HG02642 (cell line): ENCODE data around the gene ARHGAP24.
"Not testable (repeated sequence)": the region's sequence is repeated elsewhere in the genome, so short reads cannot be mapped to it uniquely, and the experiment has no call there.

Source experiments
- ATAC-seq: cut with Tn5 transposase; IDR thresholded peaks from one replicate; pipeline ENCODE4 v1.9.1; 2021; ENCODE audit warnings: mild to moderate bottlenecking; ENCODE audit not compliant: unreplicated experiment, poor library complexity

ARHGAP24 gene

DNA sequence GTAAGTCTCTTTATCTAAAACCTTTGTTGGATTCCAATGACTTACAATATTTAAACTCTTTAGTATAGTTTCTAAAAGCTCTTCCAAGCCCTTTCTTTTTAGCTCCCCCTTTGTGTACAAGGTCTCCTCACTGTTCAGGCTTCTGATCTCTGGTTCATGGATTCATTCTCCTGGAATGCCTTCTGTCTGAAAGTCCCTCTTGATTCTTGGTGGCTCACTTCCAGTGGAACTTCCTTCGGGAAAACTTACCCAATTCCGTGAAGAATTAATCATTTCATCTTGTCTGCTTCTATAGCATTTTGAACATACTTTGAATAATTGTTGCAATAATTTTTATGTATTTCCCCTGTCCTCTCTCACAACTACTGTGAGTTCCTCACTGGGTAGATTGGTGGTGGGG, 3.6 kb downstream of the ARHGAP24 start:
- ATAC-seq = no peak

DNA sequence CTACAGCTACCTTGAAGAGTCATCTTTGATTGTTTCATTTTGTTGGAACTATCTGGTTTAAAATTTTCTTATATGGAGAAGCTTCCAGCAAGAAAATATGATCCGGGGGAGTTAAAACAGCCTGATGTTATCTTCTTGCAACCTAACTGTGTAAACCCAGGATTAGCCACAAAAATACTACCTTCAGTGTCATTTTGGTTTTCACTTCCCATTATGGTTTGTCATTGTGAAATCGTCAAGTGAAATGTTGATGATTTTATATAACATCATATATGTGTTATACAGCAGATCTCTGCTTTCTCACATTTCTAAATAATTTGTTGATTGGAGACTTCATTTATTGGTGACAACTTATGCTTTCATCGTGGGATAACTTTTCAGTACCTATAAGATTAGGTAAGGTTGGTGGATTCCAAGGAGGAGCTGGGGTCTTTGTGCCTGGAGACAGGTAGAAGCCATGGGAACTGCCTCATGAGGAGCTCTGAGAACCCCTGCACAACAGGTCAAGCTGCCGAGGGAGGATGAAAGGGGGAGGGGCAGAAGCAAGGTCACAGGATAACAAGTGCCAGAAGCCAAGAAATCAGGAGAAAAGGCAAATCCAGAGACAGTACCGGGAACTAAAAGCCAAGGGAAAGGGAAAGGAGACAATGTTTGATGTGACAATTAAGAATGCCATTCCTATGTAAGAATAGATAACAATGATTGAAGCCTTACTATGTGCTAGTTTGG, 7.2 kb downstream of the ARHGAP24 start:
- no peak for ATAC-seq

DNA sequence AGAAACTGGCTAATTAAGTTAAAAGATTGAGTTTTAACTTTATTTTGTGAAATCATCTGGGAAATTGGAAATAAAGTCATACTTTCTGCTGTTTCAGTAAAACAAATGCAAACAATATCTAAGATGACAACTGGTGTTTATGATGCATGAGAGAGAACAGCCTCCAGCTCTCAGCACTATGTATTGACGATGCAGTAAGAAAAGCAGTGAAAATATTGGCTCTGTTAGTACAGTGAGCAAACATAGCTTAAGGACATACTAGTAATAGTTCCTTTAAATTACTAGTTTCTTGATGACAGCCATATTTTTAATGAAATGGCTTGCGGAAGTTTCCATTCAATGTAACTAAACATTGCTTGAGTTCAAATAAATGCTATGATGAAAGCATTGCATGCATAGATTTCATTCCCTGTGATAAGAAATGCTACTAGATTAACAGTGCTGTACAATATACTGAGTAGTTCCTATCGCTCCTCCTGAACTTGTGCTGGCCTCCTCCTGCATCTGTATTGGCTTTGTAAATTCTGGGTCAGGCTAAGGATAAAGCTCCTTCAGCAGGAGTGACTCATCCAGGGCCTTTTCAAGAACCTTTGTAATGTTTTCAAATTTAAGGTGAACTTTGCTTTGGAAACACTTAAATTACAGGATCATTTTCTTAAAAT, 11.6 kb downstream of the ARHGAP24 start:
- ATAC-seq = no peak

DNA sequence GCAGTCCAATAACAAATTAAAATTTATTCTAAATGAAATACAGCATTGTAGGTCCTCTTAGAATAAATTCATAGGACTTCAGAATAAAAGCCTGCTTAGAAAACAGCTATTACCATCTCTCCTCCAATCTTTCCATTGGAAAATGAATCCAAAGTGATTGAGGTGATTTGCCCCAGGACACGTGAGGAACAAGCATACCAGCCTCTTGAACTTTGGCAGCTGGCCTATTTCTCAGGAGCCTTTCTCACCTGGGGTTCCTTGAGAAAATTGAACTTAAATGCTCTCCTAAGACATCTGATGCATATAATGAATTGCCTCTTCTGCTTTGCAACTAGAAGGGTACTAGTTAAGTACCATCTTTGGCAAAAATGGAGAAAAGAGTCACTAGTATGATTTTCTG, 13.5 kb downstream of the ARHGAP24 start:
- ATAC-seq = no peak

DNA sequence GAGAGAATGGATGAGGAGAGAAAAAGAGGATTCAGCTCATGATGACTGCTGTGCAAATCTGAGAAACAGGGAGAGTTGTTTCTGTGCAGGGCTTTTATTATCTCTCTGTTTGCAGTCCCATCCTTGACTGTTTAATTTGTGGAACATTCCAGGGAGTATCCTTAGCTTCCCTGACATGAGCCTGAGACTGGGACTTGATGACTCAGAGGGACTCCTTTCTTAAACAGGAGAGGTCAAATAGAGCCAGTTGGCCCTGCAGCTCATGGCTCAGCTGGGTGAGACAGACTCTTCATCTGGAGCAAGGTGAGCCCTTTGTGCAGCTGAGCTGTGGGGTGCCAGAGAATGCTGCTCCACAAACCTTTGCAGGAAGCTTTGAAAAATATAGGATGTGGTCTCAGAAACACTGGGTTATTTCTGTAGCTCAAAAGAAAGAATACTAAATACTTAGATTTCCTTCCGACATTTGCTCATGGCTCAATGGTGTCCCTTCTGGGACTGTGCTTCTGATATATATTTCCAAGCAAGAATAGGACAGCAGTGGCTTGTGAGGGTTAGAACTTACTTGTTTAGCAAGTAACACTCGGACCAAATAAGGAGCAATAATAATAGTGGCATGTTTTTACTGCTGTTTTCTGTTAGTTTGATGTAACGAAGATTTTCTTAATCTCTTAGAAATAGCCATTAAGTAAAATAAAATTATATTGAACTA, 14.5 kb downstream of the ARHGAP24 start:
- no peak for ATAC-seq

DNA sequence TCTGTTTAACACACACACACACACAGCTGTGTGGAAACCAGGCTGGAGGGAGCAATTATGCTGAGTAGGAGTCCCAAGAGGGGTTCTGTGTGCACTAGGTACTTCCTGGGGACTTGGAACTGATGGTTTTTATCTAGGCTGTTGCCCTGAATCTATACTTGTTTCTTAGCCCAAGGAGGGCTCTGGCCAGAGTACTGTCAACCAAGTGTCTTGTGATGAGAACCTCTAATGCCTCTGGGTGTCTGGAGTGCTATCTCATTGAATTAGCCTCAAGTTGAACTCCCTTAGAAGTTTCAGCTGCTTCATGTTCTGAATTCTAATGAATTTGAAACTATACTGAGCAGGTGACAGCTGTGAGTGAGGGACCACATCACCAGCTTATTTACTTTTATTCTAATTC, 16.6 kb downstream of the ARHGAP24 start:
- peak; percentile 79 for ATAC-seq

DNA sequence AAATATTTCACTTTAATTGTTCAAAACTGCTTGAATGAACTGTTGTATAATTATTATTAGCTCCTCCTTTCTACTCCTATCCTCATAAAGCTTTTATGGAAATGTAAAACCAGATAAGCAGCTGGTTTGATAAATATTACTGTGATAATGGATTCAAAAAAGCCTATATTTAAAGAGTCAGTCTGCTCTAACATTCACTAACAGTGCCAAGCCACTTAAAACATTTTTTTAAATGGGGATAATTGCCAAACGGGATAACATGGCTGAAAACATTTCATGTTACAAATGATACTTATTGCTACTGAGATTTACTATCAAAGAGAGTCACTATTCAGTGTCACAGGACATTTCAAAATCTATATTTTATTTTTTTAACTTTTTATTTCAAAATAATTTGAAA, 17.4 kb downstream of the ARHGAP24 start:
- ATAC-seq = no peak

DNA sequence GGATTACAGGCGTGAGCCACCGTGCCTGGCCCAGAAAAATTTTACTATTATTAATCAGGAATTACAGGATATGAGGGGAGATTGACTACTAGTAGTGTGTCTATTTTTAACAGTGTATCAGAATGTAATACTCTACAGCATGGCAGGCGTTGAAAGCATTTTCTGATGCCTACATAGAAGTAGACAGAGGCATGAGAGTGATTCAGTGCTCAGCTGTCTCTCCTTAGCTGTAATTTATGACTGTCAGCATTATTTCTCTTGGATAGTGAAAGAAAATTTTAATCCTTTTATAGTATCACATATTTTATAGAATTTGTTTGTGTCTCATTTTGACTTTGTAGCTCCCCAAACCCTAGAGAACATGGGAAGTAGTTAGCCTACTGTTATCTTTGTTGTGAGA, 20.7 kb downstream of the ARHGAP24 start:
- no peak for ATAC-seq

DNA sequence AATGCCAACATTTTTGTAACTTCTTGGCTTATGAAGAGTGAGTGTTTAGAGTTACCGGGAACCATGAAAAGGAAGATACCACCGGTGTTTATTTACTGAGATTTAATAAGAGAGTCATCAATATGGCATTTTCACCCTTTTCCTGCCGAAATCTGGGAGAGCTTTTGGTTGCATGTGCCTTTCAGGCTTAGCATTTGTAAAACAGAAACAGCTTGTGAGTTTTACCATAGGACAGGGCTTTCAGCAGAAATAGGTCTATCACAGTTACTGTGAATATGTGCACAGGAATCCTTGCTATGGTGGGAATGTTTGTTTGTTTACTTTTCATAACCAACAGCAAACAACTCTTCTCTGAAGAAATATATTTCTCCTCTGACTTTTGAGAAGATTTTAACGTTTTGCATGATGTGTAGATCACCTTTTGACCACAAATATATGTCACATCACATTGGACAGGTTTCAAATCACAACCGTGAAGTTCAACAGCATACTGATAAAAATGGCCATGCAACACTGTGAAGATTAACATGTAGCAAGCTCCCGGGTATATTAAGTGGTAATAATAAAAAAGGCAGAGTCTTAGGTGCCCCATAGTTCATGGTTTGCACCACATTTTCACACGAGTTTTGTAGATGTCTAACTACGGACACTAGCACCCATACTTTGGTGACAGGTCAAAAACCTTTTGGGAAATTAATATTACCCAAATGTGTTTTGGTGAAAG, 21.3 kb downstream of the ARHGAP24 start:
- ATAC-seq = no peak

DNA sequence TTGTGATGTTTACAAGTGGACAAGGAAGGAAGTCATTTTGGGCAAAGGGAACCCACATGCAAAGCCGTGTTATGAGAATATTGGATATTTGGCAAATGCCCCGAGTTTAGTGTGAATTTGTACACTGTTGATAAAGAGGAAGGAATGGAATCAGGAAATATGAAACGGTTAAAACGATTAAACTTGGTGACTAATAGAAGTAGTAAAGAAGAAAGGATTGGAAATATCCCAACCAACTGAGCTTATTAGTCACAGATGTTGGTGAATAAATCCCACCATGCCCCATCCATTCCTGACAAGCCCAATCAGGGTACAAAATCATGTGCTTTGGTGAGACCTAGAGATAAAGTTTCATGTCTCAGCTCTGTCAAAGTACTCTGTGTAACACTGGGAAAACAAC, 22.0 kb downstream of the ARHGAP24 start:
- ATAC-seq = no peak

DNA sequence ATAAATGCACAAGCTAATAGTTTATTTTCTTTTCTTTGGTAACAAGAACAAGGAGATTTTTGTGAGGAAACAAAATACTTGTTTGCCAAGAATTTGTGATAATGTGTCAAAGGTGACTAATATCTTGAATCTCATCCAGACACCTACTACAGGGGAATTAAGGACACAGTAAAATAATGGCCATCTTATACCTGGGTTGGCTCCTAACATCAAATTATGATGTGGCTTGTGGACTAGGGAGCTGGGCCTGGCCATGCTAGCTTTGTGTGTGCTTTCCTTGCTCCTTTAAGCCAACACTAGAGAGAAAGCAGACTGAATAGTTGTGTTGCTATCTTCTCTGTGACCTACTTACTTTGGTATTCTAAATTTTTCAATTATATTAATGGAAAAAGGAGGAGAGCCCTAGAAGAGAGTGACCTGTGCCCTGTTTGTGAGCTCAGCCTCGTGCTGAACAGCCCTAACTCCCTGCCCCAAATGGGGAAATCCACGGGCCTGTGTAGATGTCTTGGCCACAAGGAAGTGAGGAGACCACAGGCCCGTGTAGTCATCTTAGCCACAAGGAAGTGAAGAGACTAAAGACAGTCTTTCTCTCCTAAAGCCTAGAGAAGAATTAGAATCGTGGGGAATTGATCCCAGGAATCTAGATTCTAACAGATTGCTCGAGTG, 23.3 kb downstream of the ARHGAP24 start:
- ATAC-seq = peak; percentile 100

DNA sequence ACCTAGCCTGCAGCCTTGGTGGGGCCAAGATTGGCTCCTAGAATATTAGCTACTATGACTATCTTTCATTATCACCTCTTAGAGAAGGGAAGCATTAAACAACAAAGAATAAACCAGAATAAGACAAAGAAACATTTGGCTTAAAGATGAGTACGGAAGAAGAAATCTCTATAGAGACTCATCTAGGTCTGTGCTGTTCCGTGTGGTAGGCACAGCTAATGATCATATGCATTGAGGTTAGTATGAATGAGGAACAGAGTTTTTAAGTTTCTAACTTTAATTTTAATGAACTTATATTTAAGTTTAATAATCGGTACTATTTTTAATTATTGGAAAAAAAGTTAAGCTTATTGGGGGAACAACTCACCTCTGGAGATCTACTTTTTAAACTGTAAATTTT, 24.6 kb downstream of the ARHGAP24 start:
- ATAC-seq = no peak

DNA sequence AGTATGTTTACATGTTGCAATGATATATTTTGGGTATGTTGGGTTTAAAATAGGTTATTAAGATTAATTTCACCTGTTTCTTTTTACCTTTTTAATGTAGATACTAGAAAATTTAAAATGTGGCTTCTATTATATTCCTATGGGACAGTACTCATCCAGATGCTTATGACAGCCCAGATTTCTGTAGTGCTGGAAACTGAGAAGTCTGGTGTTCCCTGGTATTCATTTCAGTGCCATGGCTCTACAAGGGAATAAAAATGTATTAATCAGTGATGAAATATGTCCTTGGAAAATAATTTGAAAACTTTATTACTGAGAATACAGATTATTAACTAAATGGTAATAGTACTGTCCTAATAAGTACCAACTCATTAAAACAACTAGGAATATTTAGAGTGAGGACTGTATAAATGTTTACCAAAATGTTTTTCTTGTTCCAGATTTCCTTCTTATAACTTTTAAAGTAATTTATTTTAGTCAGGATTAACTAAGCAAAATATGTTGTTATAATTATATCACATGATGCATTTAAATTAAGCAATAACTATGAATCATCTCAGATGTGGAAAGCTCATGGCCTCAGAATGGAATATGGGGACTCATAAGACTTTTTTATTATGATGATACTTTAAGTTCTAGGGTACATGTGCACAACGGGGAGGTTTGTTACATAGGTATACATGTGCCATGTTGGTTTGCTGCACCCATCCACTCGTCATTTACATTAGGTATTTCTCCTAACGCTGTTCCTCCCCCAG, 25.3 kb downstream of the ARHGAP24 start:
- ATAC-seq = no peak

DNA sequence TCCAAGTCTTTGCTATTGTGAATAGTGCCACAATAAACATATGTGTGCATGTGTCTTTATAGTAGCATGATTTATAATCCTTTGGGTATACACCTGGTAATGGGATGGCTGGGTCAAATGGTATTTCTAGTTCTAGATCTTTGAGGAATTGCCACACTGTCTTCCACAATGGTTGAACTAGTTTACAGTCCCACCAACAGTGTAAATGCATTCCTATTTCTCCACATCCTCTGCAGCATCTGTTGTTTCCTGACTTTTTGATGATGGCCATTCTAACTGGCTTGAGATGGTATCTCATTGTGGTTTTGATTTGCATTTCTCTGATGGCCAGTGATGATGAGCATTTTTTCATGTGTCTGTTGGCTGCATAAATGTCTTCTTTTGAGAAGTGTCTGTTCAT, 26.2 kb downstream of the ARHGAP24 start:
- not testable (repeated sequence) for ATAC-seq

DNA sequence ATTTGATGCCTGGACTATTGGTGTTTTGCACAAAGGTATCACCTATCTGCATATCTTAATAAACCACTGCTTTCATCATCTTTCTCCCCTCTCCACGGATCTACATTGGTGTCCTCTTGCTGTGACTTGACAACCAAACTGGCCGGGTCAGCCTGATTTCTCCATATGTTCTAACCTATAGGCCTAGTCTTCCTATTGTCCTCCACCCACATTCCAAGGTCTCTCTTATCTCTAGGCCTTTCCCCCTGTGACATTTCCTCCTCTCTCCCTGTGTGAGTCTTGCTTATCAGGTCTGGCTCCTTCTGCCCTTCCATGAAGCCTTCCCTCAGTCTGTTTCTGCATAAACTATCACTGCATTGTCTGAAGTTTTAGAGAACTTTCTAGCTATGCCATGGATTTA, 33.7 kb downstream of the ARHGAP24 start:
- no peak for ATAC-seq

DNA sequence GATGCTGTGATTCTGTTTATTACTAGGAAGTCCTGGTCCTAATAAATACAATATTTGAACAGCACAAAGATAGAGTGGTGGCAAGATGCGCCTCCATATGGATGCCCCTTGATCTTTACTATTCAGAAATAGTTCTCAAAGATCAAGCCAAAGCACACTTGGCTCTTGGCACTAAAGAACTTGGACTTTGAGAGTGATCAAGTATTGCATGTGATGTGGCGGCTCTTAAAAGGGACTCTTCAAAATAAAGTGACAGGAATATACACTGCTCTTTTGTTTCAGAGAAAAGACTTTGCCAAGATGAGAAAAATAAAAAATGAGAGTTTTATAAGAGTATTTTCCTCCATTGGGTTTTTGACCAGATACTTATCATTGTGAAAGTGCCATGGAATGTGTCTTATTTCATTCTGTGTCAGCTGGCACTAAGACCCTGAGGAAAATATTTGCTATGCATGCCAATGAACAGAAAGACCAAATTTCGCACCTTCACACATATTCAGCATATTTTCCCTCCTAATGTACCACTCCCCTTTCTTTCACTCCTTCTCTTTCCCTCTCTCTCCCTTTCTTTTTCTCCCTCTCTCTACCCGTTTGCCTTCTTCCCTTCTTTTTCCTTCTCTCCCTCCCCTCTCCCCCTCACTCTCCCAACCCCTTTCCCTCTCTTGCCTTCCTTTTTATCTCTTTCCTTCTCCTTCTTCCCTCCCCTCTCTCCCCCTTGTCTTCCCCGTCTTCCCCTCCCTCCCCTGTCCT, 35.1 kb downstream of the ARHGAP24 start:
- ATAC-seq = no peak

DNA sequence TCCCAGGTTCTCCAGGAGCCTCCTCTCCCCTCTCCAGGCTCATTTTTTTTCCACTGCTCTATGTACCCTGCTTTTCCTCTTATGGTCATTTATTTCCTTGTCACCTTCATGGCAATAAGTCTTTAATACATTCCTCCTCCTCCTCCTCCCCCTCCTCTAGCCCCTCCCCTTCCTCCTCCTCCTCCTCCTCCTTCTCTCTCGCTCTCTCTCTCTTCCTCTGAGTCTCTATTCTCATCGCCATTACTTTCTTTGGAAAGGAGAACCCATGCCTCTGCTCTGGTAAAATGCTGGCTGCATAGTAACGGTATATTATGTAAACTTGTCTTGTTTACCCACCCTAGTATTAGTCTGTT, 35.7 kb downstream of the ARHGAP24 start:
- ATAC-seq = no peak

DNA sequence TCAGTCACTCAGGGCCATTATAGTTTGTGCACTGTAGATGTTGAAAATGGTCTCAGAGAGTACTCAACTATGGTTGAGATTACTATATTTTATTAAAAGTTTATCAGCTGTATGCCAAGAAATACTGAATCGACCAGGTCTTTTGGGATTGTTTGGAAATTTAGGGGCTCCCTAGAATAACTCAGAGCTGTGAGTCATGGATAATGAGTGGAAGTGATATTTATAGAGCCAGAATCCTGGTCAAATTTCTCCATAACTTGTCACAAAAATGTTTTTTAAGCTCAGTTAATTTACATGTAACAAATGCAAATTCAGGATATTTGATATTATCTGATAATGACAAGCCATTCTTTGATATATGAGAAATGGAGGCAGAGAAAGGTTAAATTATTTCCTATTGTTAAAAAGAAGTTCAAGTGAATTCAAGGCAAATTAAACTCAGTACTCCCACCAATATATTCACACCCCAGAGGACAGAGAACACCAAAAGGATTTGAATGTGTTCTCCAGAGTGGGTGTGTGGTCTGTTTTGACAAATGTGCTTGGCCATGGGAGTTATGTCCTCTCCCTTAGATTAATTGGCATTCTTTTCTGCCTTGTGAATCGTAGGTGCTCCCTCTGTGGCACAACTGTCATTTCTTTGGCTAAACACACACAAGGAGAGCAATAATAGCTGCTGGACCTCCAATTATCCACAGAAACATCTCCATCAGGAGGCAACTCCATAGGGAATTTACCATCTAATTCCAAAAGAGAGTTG, 37.7 kb downstream of the ARHGAP24 start:
- ATAC-seq = no peak
